GM19463 (cell line): ENCODE measurements around the gene PSKH1.
"Not testable (repeated sequence)": the region's sequence is repeated elsewhere in the genome, so short reads cannot be mapped to it uniquely, and the experiment has no call there.

Experiments used
- ATAC-seq: cut with Tn5 transposase; IDR thresholded peaks from one replicate; pipeline ENCODE4 v1.9.1; 2021; ENCODE audit warnings: mild to moderate bottlenecking, moderate library complexity; ENCODE audit not compliant: unreplicated experiment

Gene PSKH1

GRCh38 chr16:67892899-67893742 is at the start of gene PSKH1:
PSKH1 (plus strand) TSS chr16:67893254; CDS start chr16:67908750, 15,496 bp downstream.
- ATAC-seq, result peak; percentile 96

- no peak for ATAC-seq
Observed at GRCh38 chr16:67843343-67843765, 49.7 kb upstream of the PSKH1 start.

GRCh38 chr16:67844497-67844896 is 48.6 kb upstream of the PSKH1 start:
- ATAC-seq, result no peak

GRCh38 chr16:67845291-67846062 is 47.6 kb upstream of the PSKH1 start:
- no peak for ATAC-seq

GRCh38 chr16:67846063-67846319 is 47.1 kb upstream of the PSKH1 start:
- ATAC-seq, result no peak

GRCh38 chr16:67846320-67847063 is 46.6 kb upstream of the PSKH1 start, which contains the start of gene NUTF2:
NUTF2 (plus strand) TSS chr16:67846933; CDS start chr16:67865131, 18,198 bp downstream.
- peak; percentile 54 for ATAC-seq

- peak; percentile 33 for ATAC-seq
Observed at GRCh38 chr16:67847064-67847861, 45.8 kb upstream of the PSKH1 start, which contains the start of gene CENPT. CENPT (minus strand) TSS chr16:67847693; CDS start chr16:67833859, 13,834 bp downstream.

- no peak for ATAC-seq
Observed at GRCh38 chr16:67848118-67848517, 44.9 kb upstream of the PSKH1 start.

- ATAC-seq, result no peak
Observed at GRCh38 chr16:67853670-67854069, 39.4 kb upstream of the PSKH1 start.

GRCh38 chr16:67855789-67856188 is 37.3 kb upstream of the PSKH1 start:
- ATAC-seq, result no peak

GRCh38 chr16:67856927-67857546 is 36.0 kb upstream of the PSKH1 start:
- ATAC-seq, result no peak

GRCh38 chr16:67857547-67858233 is 35.4 kb upstream of the PSKH1 start:
- no peak for ATAC-seq

GRCh38 chr16:67858500-67858899 is 34.6 kb upstream of the PSKH1 start:
- ATAC-seq, result no peak

- no peak for ATAC-seq
Observed at GRCh38 chr16:67860589-67861398, 32.3 kb upstream of the PSKH1 start.

- no peak for ATAC-seq
Observed at GRCh38 chr16:67861877-67862276, 31.2 kb upstream of the PSKH1 start.

GRCh38 chr16:67862623-67863583 is 30.2 kb upstream of the PSKH1 start:
- no peak for ATAC-seq

GRCh38 chr16:67864044-67864443 is 29.0 kb upstream of the PSKH1 start:
- not testable (repeated sequence) for ATAC-seq
